ENCODE data around the gene POLR1A.

GRCh38 chr2:86017901-86018896 is 87.5 kb downstream of the POLR1A start:
- TF ChIP-seq CTCF (IDR thresholded peaks at IDR 0.05 in 4 of 5, conservative IDR thresholded peaks at IDR 0.05 in 1 of 5) (no peak), POLR2A (IDR thresholded peaks at IDR 0.05) (peak in 1 of 2 donors; percentile 42)

Data from gastrocnemius medialis (tissue), 4 donors.